Activated CD8-positive, alpha-beta memory T cell treated with anti-CD3 and anti-CD28 coated beads for 1 hour (primary cell): ENCODE data around the gene TTLL5.

Source experiments
- DNase-seq, 2 donors: peaks; one replicate each; pipeline ENCODE4 v3.0.0-alpha.2; 2020; ENCODE audit warnings: low read depth in 1 of 2; ENCODE audit errors: extremely low read depth in 1 of 2

TTLL5 gene

DNA sequence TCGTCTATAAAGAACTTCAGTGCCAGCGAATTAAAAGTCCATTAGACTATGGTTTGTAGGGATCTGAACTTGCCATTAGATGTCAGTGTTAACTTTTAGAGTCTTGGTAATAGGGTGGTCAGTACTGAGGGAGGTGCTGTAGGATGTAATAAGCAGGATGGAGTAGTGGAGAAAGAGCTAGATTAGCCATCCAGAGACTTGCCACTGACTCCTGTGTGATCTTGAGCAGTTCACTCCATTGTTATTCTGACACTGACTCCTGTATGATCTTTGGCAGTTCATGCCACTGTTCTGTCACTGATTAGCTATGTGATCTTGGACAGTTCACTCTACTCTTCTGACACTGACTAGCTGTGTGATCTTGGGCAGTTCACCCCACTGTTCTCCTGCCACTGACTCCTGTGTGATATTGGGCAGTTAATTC, 133.6 kb downstream of the TTLL5 start:
- no peak for DNase-seq

DNA sequence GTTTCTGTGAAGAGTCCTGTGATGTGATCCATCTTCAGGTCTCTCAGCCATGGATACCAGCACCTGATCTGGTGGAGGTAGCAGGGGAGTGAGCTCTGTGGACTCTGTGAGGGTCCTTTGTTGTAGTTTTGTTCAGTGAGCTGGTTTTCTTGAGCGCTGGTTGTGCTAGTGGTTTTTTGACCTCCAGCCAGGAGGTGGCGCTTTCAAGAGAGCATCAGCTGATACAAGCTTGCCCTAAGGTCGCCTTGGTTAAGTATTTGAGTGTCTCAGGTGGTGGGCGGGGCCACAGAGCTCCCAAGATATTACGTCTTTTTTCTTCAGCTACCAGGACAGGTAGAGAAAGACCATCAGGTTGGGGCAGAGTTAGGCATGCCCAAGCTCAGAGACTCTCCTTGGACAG, 139.7 kb downstream of the TTLL5 start:
- no peak for DNase-seq

DNA sequence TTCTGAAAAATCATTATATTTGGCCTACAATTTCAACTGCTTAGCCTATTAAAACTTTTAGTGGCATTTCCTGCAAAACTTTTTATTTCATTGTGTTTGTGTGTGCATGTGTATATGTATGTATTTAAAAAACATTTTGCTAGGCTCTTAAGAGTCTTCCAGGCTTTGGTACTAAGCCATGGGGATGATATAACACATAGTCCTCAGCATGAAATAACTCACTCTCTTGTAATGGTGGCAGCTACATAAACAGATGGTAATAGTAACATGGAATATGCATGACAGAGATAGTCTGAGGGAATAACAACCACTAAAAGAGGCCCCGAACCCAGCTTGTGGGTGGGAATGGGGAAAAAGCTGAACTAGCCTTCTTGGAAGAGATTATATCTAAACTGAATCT, 141.4 kb downstream of the TTLL5 start:
- DNase-seq = no peak

DNA sequence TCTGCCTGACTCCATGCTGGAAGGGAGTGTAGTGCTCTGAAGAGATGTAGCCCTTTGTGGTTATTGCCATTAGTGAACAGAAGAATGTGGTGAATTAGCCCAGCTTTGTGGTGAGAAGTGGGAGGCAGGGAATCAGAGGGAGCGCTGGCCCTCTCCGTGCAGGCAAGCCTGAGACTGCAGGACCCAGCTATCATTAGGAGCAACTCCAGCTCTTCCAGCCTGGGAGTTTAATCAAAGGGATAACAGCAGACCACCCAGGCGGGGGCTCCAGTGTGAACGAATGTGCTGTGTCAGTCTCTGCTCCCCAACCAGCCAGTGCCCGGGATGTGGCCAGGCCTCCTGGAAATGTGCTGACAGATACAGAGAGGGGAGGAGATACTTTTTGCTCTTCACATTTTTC, 142.7 kb downstream of the TTLL5 start:
- DNase-seq = no peak

DNA sequence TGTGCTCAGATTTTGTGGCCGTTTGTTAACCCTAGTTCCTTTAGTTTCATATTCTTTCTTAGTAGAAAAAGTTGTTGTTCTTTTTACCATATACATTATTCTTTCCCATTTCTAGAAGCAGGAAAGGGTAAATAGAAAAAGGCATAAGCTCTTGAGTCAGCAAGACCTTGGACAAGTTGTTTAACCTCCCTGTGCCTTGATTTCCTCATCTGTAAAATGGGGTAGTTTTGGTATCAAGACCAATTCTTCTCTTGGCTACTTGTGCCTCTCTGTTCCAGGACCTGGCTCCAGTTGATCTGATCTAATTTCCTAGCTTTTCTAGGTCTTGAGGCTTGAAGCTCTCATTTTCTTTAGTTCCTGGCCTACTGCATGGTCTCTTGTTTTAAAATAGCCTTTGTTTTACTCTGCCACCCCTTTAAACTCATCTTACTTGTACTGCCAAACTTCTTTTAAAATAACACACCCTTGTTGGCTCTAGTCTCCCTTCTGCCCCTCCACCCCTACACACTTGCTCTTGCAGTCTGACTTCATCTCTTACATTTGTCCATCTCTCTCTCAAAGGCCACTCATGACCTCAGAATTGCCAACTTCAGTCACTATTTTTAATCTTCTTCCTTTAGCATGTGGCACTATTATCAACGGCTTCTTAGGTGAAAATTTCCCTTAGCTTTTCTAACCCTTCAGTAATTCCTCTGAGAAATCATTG, 143.7 kb downstream of the TTLL5 start:
- no peak for DNase-seq

DNA sequence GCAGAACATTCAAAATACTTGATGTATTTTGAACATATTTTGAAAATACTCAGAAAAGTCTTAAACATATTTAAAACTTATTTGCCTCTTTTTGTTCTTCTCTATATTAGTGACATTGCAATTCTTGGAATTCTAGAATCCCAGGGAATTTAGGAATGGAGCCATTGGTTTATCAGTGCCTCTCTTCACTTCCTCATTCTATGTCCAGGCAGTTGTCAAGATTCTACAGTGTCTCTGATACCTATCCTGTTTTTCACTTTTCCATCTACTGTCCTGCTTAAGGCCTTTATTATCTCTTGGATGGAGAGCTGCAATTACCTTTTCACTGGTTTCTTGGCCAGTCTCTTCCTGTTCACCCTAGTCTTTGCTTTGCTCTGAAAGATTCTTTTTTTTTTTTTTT, 144.6 kb downstream of the TTLL5 start:
- no peak for DNase-seq

DNA sequence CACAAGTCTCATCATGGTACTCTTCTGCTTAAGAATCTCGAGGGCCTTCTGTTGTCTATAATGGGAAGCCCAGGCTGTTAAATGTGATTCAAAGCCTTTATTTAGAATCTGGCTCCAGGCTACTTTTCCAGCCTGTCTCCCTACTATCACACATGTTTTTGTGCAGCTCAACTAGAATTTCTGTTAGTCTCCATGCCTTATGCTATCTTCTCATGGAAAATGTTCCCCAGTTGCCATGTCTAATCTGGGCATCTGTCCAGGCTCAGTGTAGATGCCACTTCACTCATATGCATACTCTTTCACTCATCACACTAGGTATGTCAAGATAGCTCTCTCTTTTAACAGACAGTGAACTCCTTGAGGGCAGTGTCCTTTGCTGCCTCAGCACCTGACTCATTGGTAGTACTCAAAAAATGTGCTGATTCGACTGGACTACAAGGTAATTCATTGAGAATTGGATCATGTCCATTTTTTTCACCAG, 145.3 kb downstream of the TTLL5 start:
- no peak for DNase-seq

DNA sequence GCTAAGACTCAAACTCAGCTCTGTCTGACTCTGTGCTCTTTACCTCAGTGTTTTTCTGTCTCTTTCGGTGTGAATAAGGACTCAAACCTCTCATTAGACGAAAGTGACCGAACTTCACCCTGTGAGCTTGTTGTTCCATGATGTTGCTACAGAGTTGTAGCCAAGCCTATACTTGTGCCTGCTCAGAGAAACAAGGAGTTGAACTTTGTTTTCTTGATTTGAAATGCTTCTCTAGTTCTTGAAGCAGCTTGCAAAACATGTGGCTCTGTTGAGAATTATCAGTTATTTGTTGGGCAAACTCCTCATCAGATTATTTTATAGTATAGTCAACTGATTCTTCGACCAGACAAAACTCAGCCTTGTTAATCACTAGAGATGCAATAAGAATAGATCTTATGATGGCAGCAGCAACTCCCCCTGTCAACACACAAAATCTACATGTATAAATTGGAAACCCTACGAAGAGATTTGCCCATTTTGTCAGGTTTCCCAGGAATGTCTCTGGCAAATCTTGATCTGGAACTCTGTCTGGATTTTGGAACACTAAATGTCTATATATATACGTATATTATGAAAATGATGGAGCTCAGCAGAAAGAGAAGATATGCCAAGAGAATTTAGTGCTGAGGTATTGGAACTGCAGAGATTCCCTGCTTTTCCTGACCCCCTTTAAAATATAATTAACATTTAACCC, 146.8 kb downstream of the TTLL5 start:
- no peak for DNase-seq

DNA sequence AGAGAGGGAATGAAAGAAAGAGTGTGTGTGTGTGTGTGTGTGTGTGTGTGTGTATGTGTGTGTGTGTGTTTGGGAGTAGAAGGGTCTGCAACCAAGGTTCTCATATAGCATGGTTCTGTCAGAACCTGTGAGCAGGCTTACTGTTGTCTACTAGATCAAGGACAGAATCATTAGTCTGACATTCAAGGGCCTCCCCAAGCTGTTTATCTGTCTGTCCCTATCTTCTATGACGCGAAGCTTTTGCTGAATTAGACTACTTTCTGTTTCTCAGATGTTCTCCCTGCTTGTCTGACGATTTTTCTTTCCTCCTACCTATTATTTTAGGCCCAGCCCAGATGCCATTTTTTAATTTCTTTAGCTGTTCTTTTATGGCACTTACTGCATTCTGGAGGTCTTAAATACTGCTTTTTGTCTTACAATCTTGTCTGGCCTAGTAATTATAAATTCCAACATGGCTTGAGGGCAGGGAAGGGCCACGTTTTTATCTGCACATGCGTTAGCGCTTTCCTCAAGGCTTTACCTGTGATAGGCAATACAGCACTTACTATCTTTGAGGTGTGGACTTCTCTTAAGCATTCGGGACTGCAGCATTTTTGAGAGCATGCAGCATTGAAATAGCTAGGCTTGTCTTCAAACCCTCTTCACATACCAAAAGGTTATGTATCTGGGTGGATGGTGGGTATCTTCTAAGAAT, 150.2 kb downstream of the TTLL5 start:
- DNase-seq = no peak

DNA sequence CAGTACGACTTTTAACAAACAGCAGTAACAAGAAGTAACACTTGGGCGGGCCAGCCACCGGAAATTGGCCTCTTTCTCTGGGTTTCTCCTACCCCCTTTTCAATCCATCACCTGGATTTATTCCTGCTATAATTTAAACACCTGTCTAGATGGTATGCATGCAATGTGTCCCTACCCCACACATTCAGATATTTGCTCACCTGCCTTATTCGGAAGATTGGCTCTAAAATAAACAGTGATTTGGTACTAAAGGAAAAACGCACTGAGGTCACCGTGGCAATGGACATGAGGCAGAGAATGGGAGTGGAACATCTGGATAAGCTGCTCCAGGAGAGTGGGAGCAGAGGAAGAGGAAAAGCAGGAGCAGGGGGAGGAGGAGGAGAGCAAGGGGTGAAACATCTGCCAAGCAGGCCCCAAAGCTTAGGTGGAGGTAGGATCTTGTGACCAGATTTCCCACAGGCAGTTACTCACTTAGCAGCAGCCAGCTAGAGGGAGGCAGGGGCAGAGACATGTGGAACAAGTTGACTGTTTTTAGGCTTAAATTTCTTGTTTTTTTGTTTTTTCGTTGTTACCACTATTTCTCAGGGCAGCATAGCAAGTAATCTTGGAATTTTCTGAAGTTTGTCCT, 150.9 kb downstream of the TTLL5 start:
- no peak for DNase-seq

DNA sequence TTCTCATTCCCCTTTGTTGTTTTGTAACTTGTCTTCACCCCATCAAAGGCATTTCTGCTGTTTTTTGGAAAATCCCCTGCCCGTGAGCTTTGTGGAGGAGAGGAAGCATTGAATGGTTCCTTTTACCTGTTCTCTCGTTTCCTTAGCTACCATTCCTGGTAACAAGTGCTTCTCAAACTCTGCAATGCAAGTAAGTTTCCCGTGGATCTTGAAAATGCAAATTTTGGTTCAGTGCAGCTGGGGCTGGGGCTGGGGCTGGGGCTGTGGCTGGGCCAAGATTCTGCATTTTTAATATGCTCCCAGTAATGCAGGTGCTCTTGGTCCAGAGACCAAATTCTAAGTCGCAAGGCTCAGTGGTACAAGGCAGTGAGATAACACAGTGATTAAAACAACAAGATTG, 151.6 kb downstream of the TTLL5 start:
- no peak for DNase-seq

DNA sequence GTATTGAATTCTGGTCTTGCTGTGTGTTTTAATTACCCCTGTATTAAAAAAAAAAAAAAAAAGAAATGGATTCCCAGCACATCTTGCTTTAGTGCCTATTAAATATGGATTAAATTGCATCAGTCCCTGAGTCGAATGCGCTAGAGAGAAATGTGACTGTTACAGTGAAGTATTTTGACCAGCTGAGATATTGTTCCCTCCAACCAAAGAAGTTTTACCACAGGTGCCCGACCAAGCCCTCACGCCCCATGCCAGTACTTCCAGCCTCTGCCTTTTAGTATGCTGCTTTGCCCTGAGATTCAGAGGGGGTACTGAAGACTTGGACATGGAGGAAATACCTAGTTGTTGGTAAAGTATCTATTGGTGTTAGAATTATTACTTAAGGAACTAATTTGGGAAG, 159.7 kb downstream of the TTLL5 start:
- no peak for DNase-seq

DNA sequence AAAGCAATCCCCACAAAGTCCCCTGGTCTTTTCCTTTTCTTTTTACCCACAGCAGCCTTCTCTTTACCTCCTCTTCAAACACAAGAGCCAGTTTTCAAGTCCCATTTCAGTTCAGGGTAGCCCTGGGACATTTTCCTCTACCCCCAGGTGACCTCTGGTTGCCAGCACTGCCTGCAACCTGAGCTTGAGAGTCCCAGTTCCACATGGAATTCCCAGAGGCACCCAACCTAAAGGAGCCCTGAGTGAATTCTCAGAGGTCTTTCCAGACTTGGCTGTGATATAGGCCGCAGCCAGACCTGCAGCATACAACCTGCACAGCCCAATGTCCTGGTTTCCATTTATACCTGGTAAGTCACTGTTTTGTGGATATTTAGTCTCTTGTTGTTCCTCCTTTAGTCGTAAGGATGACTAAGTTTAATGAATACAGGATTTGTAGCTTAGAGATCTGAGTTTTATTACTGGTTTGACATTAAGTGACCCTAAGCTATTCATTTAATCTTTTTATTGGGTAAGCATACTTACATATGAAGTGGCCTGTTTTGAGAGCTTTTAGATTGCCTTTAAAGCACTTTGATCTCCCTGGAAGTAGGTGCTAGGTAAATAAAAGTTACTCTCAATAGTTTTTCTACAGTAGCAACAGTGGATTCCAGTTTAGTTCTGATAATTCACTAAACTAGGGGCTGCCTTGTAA, 160.9 kb downstream of the TTLL5 start:
- no peak for DNase-seq

DNA sequence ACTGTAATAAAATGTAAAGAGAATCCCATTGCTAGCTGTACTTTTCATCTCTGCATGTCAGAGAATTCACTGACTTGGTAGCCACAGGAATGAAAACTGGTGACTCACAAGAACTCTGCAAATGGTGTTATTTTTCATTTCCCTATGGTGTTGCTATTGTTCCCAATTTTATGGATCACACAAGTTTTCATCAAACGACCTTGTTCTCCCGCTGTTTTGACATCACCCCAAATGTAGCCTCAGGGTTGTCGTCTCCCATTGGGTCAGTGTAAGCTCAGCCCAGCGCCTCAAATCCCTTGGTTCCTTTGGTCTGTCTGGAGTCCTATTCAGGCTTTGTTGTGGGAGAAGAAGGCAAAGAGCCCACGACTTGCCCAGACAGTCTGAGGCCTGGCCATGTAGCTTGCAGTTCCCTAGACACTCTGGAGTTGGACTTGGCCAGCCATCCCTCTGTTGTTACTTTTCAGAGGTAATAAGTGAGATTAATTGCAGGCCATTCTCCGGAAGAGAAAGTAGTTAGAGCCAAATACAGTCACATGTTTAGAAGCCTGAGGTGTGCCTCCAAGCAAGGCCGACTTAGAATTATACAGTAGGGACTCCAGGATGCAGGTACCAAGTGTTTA, 161.6 kb downstream of the TTLL5 start:
- DNase-seq = no peak

DNA sequence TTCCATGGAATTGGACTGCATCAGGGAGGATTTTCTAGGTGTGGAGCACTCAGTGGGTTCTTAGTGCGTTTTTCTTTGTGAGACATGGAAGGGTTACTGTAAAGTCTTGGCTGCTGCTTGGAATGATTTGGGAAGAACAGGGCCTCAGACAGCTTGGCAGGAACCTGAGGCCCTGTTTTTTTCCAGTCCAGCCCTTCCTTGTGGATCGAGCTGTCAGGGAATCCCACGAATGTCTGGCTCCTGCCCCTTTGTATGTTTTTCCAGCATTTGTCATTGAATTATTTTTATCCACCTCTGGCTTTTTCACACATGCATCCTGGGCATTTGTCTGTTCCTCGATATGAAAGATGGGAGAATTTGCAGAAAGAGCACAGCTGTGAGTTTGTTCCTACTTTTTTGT, 162.3 kb downstream of the TTLL5 start:
- no peak for DNase-seq

DNA sequence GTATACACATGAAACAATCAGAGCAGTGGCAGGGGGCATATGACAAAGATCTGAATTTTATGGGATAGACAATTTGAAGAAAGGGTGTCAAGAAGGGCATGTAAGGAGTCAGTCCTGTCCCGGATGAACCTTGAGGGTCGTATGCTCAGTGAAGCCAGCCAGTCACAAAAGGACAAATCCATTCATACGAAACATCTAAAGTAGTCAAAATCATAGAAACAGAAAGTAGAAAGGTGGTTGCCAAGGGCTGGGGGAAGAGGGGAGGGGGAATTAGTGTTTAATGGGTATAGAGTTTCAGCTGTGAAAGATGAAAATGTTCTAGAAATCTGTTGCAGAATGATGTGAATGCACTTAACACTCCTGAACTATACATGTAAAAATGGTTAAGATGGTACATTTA, 163.3 kb downstream of the TTLL5 start:
- DNase-seq = no peak

DNA sequence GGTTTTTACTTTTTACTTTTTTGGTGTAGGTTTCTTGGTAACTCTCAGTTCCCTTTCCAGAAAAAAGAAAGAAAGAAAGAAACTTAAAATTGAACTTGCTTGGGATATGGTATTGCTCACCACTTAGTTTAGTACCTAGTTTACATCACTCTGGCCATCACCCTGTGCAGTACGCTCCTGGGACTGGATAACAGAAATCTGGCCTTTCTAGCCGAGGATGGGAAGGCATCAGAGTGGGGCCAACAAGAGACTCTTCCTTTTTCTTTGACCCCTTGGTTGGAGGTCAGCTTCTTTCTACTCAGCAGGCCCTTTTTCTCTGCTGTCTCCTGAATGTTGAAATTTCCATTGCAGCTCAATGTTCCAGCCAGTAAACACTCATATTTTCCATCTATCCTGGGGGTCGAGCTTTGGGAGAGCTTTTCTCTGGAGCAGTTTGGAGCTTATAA, 164.1 kb downstream of the TTLL5 start:
- no peak for DNase-seq

DNA sequence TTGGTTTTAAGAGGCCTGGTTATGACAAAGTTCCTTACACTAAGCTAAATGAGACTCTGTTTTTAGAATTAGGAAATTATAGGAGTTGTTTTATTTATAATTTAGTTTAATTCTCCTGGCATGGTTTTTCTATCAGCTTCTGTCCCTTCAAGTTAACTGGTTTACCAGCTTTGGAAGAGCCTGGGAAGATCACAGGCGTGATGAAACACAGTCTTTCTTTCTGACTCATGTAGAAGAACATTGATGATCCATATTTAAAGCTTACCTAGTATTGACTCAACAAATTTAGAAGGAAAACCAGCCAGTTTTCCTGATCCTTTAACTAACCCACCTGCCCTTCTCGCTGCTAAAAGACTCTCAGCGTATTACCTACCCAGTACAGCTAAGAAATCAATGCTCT, 165.6 kb downstream of the TTLL5 start:
- DNase-seq = no peak

DNA sequence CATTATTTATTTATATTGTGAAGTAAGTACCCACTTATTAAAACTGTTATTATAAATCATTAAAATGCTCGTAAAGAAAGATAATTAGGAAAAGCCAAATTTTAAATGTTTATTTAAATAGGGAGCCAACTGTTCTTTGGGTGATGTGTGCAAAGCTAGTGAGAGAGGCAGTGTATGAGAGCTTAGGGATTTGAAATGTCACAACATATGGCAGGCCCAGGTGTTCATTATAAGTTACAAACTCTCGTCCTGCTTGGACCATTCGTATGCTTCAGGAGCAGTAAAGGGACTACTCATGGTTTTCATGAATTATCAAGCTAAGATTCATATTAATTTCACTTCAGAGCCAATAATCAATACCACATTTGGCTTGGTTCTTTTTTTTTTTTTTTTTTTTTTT, 166.3 kb downstream of the TTLL5 start:
- no peak for DNase-seq

DNA sequence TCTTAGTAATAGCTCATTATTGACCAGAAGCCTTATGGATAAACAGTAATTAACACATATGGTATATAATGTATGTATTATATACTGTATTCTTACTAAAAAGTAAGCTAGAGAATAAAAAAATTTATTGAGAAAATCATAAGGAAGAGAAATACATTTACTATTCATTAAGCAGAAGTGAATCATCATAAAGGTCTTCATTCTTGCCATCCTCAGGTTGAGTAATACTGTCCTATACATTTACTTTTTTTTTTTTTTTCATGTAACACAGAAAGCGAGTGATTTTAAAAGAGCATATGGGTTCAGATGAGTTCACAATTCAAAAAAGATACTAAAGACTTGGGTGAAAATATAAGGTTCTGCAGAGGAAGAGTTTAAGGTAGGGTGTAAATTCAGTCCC, 168.3 kb downstream of the TTLL5 start:
- DNase-seq = no peak
